GM12873 (cell line): ENCODE data around the gene HMGXB4.

Experiments
- TF ChIP-seq, protein P1 (sequence below): IDR thresholded peaks from 2 replicates; pipeline ENCODE4 v1.5.1; 2012; ENCODE audit warnings: low read depth, mild to moderate bottlenecking, moderate library complexity, low read length, control low read depth; ENCODE audit not compliant: insufficient read depth; ENCODE audit errors: missing control alignments

Gene HMGXB4

DNA sequence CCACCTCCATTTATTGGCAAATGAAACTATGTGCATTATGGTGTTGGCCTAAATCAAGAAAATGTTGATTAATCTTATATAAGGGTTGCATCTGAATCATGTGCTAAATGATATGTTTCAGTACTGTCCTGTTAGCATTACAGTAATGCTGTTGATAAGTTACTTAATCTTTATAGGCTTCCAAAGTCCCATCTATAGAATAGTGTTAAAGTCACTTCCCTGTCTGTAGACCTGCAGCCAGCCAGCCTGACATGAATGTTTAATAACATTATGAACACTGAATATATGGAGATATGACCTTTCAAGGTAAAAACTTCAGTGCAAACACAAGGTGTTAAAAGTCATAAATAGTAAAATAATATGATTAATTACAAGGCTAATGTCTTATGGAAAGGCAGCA, 38.8 kb downstream of the HMGXB4 start:
- TF ChIP-seq, protein P1, sequence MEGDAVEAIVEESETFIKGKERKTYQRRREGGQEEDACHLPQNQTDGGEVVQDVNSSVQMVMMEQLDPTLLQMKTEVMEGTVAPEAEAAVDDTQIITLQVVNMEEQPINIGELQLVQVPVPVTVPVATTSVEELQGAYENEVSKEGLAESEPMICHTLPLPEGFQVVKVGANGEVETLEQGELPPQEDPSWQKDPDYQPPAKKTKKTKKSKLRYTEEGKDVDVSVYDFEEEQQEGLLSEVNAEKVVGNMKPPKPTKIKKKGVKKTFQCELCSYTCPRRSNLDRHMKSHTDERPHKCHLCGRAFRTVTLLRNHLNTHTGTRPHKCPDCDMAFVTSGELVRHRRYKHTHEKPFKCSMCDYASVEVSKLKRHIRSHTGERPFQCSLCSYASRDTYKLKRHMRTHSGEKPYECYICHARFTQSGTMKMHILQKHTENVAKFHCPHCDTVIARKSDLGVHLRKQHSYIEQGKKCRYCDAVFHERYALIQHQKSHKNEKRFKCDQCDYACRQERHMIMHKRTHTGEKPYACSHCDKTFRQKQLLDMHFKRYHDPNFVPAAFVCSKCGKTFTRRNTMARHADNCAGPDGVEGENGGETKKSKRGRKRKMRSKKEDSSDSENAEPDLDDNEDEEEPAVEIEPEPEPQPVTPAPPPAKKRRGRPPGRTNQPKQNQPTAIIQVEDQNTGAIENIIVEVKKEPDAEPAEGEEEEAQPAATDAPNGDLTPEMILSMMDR, result no peak

DNA sequence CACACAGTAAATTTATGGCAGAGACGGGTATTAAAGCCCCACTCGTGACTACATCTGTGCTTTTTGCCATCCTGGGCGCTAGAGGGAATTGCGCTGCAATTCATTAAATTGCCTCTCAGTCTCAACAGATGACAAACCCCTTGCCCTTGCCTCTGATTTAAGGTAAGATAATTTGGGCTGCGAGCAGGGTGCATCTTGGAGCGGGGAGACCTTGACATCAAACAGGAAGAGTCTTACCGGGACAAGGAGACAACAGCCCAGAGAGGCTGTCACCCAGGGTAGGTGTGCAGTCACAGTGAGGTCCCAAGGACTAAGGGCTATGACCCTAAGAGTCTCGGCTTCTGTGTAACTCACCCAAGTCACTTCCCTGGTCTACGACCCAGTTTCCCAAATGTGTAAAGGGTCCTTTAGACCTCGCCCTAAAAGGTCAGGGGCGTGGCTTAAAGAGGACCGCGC, 42.0 kb downstream of the HMGXB4 start:
- TF ChIP-seq, protein P1, result no peak

DNA sequence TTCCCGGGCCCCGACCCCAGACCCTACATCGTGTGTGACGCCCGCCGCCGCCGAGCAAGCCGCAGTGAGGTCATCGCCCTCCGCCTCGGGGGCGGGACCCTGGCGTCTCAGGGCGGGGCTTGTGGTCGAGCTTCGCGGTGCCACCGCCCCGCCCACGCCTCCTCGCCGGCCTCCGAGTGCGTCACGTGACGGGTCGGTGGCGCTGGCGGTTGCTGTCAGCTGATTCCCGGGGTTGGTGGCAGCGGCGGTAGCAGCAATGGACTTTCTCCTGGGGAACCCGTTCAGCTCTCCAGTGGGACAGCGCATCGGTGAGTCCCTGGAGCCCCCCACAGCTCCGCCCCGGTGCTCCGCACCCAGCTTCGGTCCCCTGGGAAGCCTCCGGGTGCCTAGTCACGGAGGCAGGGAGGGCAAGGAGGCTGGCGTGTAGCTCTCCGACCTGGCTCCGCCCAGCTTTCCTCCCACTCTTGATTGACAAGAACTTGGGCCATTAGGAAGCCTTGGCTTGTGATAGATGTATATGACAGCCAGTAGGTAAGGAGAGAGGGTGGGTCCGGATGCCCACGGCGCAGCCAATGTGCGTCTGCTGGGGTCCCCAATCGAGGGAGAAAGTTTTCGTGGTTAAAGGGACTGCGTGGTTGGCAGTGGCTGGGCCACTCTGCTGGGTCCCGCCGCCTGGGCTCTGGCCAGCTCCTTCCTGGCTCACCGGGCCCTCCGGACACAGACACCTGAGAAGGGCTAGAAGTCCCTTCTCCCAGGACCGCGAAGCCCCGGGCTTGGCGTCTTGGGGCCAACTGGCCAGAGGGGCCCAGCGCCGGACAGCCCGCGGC, 42.6 kb downstream of the HMGXB4 start, which contains the start of gene TOM1:
Gene TOM1, plus strand, starts transcription at position 222 of the 827 bp plus-strand sequence. Its CDS starts 35 bp downstream, at position 257.
- TF ChIP-seq, protein P1, result no peak

DNA sequence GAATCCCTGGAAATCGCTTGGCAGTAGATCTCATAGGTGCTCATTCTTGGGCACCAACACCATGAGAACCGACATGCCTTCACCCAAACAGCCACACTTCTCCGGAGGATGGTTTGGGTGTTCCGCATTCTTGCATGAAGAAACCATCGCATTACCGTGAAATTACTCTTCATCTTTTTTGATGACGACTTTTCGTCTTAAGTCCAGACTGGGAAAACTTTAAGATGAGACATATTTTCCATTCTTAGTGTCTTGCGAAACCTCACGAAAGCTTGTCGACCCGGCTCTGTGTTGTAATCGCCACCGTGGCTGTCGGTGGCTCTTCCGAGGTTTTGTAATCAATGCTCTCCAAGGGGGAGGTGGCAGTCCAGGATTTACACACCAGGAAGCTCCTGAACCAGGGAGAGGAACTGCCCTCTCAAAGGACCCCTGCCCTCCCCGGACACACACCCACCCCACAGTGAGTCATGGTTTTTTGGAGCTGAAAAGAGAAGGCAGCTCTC, 44.1 kb downstream of the HMGXB4 start:
- TF ChIP-seq, protein P1, result no peak

DNA sequence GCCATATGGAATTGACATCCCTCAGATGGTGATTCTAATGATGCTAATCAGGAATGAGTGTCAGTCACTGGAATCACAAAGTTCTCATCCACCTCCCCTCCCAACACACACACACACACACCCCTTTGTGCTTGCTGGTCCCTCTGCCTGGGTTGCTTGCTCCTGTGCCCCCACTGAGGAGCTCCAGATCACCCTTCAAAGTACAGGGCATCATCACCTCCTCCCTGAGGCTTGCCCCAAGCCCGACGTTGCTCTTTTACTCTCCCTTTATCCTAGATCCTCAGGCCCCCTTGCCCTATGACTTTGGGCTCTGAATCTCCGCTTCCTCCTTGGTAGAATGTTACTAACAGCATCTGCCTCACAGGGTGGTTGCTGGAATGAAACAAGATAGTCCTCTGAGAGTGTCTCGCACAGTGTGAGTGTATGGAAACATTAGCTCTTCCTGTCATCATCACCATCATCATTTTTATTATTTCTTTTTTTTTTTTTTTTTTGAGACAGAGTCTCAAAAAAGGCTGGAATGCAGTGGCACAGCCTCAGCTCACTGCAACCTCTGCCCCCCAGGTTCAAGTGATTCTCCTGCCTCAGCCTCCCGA, 45.8 kb downstream of the HMGXB4 start:
- TF ChIP-seq, protein P1, result no peak

DNA sequence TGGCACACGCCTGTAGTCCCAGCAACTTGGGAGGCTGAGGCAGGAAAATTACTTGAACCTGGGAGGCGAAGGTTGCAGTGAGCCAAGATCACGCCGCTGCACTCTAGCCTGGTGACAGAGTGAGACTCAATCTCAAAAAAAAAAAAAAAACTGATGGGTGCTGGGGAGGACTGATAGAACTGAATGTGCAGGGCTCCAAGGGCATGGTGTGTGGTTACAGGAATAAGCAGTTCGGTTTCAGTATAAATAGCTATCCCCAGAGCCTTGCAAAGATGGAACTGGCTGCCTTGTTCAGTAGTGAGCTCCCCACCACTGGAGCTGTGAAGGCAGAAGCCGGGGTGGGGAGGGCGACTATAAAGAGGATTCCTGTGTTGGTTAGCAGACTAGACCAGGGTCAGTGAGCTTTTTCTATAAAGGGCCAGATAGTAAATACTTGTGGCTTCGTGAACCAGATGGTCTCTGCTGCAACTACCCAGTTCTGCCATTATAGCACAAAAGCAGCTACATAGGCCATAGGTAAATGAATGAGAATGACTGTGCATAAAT, 48.3 kb downstream of the HMGXB4 start:
- TF ChIP-seq, protein P1, result no peak
